ENCODE results near the gene BRD3.

The BRD3 gene

DNA sequence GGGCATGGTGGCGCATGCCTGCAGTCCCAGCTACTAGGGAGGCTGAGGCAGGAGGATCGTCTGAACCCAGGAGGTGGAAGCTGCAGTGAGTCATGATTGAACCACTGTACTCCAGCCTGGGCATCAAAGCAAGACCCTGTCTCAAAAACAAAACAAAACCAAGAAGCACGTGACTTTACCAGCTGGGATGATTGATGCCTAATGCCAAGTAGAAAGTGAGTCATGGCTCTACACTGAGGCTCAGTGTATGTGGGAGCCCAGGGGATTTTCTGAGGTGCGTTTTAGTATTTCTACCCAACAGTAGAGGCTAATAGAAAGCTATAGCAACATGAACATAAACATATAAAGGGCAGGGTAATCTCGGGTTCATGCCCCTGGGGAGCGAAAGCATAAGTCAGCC lies 56.4 kb downstream of the BRD3 start:
- TF ChIP-seq, protein P1, sequence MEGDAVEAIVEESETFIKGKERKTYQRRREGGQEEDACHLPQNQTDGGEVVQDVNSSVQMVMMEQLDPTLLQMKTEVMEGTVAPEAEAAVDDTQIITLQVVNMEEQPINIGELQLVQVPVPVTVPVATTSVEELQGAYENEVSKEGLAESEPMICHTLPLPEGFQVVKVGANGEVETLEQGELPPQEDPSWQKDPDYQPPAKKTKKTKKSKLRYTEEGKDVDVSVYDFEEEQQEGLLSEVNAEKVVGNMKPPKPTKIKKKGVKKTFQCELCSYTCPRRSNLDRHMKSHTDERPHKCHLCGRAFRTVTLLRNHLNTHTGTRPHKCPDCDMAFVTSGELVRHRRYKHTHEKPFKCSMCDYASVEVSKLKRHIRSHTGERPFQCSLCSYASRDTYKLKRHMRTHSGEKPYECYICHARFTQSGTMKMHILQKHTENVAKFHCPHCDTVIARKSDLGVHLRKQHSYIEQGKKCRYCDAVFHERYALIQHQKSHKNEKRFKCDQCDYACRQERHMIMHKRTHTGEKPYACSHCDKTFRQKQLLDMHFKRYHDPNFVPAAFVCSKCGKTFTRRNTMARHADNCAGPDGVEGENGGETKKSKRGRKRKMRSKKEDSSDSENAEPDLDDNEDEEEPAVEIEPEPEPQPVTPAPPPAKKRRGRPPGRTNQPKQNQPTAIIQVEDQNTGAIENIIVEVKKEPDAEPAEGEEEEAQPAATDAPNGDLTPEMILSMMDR (IDR thresholded peaks at IDR 0.05; ENCODE audit: low read depth, low read length): no peak
- peaks cover 11% of the 10 kb centered on the region for H3K9me3 ChIP-seq (ENCODE audit: severe bottlenecking)
- H3K27me3 ChIP-seq (ENCODE audit: insufficient read depth, low read depth, severe bottlenecking): no peaks in the 10 kb centered on the region
- no peaks in the 10 kb centered on the region for H3K36me3 ChIP-seq
- no peak overlapping the region for H3K4me3 ChIP-seq (ENCODE audit: low read depth, low read length)
- DNase-seq: no peak
- no peak overlapping the region for H3K27ac ChIP-seq

DNA sequence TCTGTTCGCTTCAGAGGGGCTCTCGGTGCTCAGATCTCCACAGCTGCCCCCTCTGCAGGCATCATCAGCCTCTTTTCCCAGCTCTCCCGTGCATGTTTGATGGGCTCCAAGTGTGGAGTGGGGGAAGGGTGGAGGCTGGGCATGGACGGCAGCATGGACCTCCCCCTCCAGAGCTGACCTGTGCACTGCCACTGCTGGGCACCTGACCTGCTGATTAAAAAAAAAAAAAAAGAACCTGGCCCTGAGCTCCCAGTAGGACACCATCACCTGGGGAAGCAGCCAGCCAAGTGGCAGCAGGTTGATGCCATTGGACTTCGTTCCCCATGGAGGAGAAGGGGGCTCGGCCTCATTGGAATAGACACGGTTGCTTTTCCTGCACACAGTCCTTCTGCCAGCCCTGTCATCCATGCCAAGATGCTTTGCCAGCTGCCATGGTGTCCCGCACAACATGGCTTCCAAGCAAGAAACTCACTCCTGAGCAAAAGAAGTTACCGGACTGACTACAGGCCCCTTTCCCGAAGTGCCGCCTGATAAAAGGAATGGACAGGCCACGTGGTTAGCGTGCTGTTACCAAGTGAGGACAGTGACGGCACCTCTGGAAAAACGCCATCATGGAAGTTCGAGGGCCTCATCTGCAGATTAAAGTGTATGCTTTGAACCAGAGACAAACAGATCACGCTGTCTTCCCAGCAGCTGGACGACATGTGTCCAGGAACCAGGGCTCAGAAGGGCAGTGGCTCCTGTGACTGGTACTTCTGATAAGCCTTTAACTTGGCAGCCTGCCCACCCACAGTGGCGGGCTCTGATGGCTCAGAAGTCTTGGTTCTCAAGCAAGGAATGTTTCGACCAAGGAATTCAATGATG lies 57.3 kb downstream of the BRD3 start:
- TF ChIP-seq, protein P1 (IDR thresholded peaks at IDR 0.05; ENCODE audit: low read depth, low read length): no peak
- H3K4me3 ChIP-seq (ENCODE audit: low read depth, low read length): no peak overlapping the region
- no peak for DNase-seq

DNA sequence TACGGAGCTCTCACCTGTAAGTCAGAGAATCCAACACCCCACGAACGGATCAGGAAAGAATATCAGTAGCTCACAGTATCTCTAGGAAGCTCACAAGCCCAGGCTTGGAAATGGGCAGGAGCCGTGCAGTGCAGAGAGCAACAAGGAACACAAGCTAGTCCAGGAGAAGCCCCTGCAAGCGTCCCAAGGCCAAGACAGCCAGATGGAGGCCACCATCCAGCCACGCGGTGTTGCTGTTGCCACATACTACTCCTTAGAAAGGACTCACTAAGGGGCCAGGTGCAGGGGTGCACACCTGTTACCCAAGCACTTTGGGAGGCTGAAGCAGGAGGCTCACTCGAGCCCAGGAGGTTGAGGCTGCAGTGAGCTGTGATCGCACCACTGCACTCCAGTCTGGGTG lies 60.3 kb downstream of the BRD3 start:
- no peak for DNase-seq
- Histone ChIP-seq H3K9me3 (ENCODE audit: severe bottlenecking) (peaks cover 8% of the 10 kb centered on the region), H3K4me3 (ENCODE audit: low read depth, low read length) (no peak overlapping the region), H3K36me3 (no peaks in the 10 kb centered on the region), H3K27me3 (ENCODE audit: insufficient read depth, low read depth, severe bottlenecking) (no peaks in the 10 kb centered on the region), H3K27ac (no peak overlapping the region)
- TF ChIP-seq, protein P1 (IDR thresholded peaks at IDR 0.05; ENCODE audit: low read depth, low read length): no peak

More for the DNA sequence above, 57.3 kb downstream of the BRD3 start:
- no peak overlapping the region for H3K27ac ChIP-seq
- no peaks in the 10 kb centered on the region for H3K27me3 ChIP-seq (ENCODE audit: insufficient read depth, low read depth, severe bottlenecking)
- H3K9me3 ChIP-seq (ENCODE audit: severe bottlenecking): peaks cover 11% of the 10 kb centered on the region
- no peaks in the 10 kb centered on the region for H3K36me3 ChIP-seq

DNA sequence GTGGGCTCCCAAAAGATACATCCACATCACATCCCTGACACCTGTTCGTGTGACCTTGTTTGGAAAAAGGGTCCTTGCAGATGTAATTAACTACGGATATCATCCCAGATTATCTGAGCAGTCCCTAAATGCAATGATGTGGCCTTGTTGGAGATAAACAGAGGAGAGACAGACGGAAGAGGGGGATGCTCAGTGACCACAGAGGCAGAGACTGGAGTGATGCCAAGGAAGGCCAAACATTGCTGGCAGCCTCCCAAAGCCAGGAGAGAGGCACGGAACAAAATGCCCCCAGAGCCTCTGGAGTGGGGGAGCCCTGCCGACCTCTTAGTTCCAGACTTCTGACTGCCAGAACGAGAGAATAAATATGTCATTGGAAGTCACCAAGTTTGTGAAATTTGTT lies 60.7 kb downstream of the BRD3 start:
- Histone ChIP-seq H3K9me3 (ENCODE audit: severe bottlenecking) (peaks cover 8% of the 10 kb centered on the region), H3K27me3 (ENCODE audit: insufficient read depth, low read depth, severe bottlenecking) (no peaks in the 10 kb centered on the region), H3K4me3 (ENCODE audit: low read depth, low read length) (no peak overlapping the region), H3K36me3 (no peaks in the 10 kb centered on the region), H3K27ac (no peak overlapping the region)
- TF ChIP-seq, protein P1 (IDR thresholded peaks at IDR 0.05; ENCODE audit: low read depth, low read length): no peak
- no peak for DNase-seq

DNA sequence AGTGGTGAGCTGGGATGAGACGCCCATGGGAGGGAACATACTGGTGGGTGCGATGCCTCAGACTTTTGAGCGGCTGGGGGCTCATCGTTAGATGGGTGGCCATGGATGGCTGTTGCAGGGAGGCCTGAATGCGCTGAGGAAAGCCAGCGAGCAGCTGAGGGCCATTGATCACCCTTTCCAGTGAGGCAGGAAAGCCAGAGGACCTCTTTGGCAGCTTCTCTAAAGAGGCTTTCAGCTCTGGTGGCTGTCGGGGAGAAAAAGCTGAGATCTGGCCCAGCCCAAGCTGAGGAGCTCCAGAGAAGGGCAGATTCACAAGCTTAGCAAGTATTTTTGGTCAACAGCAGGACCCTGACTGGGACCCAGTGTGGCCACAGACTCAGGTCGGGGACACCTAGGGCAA lies 62.4 kb downstream of the BRD3 start:
- Histone ChIP-seq H3K27me3 (ENCODE audit: insufficient read depth, low read depth, severe bottlenecking) (no peaks in the 10 kb centered on the region), H3K9me3 (ENCODE audit: severe bottlenecking) (no peaks in the 10 kb centered on the region), H3K4me3 (ENCODE audit: low read depth, low read length) (no peak overlapping the region), H3K36me3 (no peaks in the 10 kb centered on the region), H3K27ac (no peak overlapping the region)
- TF ChIP-seq, protein P1 (IDR thresholded peaks at IDR 0.05; ENCODE audit: low read depth, low read length): no peak
- no peak for DNase-seq

All from WERI-Rb-1 (cell line).